ENCODE data around the gene PXK.

The PXK gene

DNA sequence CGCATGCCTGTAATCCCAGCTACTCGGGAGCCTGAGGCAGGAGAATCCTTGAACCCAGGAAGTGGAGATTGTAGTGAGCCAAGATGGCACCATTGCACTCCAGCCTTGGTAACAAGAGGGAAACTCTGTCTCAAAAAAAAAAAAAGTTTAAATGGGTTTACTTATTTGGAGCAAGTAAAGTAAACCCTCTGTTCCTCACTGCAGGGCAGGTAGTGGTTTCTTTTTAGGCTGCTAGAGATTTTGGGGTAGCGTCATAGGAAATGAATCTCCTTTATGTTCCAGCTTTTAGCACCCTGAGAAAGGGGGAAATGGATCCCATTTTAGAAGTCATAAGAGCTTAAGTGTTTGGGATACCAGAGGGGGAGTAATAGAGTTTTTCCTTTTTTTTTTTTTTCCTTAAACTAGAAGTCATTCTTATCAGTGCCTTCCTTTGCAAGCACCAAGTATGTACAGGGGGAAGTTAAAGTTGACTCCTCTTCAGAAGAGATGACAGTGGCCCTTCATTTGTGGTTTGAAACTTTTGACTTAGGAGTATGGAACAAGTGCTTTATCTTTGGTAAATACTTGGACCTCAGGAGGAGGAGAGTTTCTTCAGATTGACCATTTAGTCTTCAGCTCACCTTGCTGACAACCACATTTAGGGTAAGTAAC lies 8.0 kb downstream of the PXK start:
- no peak for DNase-seq
- H3K14ac ChIP-seq (ENCODE audit: low read length in 2 of 2): no peak overlapping the region
- no peak overlapping the region for H2BK15ac ChIP-seq (ENCODE audit: low read depth, poor library complexity, severe bottlenecking)
- H3K4me2 ChIP-seq (ENCODE audit: low read length, poor library complexity, severe bottlenecking): no peak overlapping the region
- no peaks in the 10 kb centered on the region for H3K9me3 ChIP-seq (ENCODE audit: control insufficient read depth, low read length)
- no peak overlapping the region for H3K4ac ChIP-seq (ENCODE audit: low read depth in 1 of 2, low read length in 2 of 2)
- H3K36me3 ChIP-seq (ENCODE audit: control insufficient read depth in 1 of 2, insufficient read depth in 2 of 2, low read depth in 1 of 2, low read length in 2 of 2): peaks cover 0 to 4% of the 10 kb centered on the region in 2 experiments
- H3K79me1 ChIP-seq (replicated peaks; ENCODE audit: low read length, poor library complexity, severe bottlenecking): peaks cover 1% of the 10 kb centered on the region
- H3K23ac ChIP-seq (ENCODE audit: low read length in 2 of 2): no peak overlapping the region
- no peak overlapping the region for H4K91ac ChIP-seq (ENCODE audit: low read length)
- H3K18ac ChIP-seq (ENCODE audit: low read depth in 1 of 2, low read length in 2 of 2): no peak overlapping the region
- no peak overlapping the region for H2BK5ac ChIP-seq (ENCODE audit: low read depth, low read length, poor library complexity, severe bottlenecking)
- H2AFZ ChIP-seq (ENCODE audit: low read depth, low read length): no peak overlapping the region
- H3K9ac ChIP-seq (ENCODE audit: low read length): no peak overlapping the region
- H3K4me3 ChIP-seq (ENCODE audit: insufficient read depth in 1 of 2, low read depth in 1 of 2, low read length in 2 of 2): no peak overlapping the region
- peaks cover 7% of the 10 kb centered on the region for H3K4me1 ChIP-seq (ENCODE audit: control insufficient read depth, insufficient read depth, low read depth, low read length)
- H2BK12ac ChIP-seq (ENCODE audit: low read length in 2 of 2): no peak overlapping the region
- no peak overlapping the region for H2BK120ac ChIP-seq (ENCODE audit: low read depth, low read length)
- no peaks in the 10 kb centered on the region for H3K27me3 ChIP-seq (ENCODE audit: control insufficient read depth in 1 of 2, insufficient read depth in 1 of 2, low read length in 2 of 2)
- WGBS: 97% methylated on average over 3 of the region's 3 CpGs
- H3K27ac ChIP-seq (ENCODE audit: low read length, poor library complexity, severe bottlenecking): no peak overlapping the region
- no peak overlapping the region for H4K8ac ChIP-seq (ENCODE audit: low read length)
- H2AK5ac ChIP-seq (ENCODE audit: low read length, severe bottlenecking): no peak overlapping the region

DNA sequence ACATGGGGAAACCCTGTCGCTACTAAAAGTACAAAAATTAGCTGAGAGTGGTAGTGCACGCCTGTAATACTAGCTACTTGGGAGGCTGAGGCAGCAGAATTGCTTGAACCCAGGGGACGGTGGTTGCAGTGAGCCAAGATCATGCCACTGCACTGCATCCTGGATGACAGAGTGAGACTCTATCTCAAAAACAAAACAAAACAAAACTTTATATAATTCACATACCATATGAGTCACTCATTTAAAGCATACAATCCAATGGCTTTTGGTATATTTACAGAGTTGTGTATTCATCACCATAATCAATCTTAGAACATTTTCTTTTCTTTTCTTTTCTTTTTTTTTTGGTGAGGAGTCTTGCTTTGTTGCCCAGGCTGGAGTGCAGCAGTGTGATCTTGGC lies 8.7 kb downstream of the PXK start:
- peaks cover 0 to 4% of the 10 kb centered on the region in 2 experiments for H3K36me3 ChIP-seq (ENCODE audit: control insufficient read depth in 1 of 2, insufficient read depth in 2 of 2, low read depth in 1 of 2, low read length in 2 of 2)

DNA sequence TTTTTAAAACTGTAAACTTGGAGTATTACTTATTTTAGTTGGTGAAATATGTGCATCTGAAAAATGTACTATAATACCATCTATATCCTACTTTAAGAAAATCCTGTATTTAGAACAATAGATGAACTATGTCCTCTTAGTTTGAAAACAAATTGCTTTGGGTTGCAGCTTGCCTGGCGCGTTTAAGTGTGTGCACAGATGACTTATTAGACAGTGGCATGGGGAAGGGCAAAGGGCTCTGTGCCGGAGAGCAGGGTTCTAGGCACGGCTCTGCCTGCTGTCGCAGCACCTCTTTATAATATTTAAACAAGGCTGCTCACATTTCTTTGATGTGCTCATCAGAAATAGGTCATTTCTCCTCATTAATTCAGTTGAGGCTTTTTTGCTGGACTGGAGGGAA lies 10.0 kb downstream of the PXK start:
- no peak overlapping the region for H3K4ac ChIP-seq (ENCODE audit: low read depth in 1 of 2, low read length in 2 of 2)
- no peak overlapping the region for H2AK5ac ChIP-seq (ENCODE audit: low read length, severe bottlenecking)
- no peak overlapping the region for H2BK5ac ChIP-seq (ENCODE audit: low read depth, low read length, poor library complexity, severe bottlenecking)
- no peak overlapping the region for H3K14ac ChIP-seq (ENCODE audit: low read length in 2 of 2)
- no peak overlapping the region for H2AFZ ChIP-seq (ENCODE audit: low read depth, low read length)
- no peak overlapping the region for H3K27ac ChIP-seq (ENCODE audit: low read length, poor library complexity, severe bottlenecking)
- H3K18ac ChIP-seq (ENCODE audit: low read depth in 1 of 2, low read length in 2 of 2): no peak overlapping the region
- H2BK15ac ChIP-seq (ENCODE audit: low read depth, poor library complexity, severe bottlenecking): no peak overlapping the region
- peaks cover 7% of the 10 kb centered on the region for H3K4me1 ChIP-seq (ENCODE audit: control insufficient read depth, insufficient read depth, low read depth, low read length)
- no peak overlapping the region for H4K8ac ChIP-seq (ENCODE audit: low read length)
- no peak overlapping the region for H4K91ac ChIP-seq (ENCODE audit: low read length)
- H3K36me3 ChIP-seq (ENCODE audit: control insufficient read depth in 1 of 2, insufficient read depth in 2 of 2, low read depth in 1 of 2, low read length in 2 of 2): peaks cover 0 to 4% of the 10 kb centered on the region in 2 experiments
- H3K9me3 ChIP-seq (ENCODE audit: control insufficient read depth, low read length): no peaks in the 10 kb centered on the region
- no peak overlapping the region for H3K4me2 ChIP-seq (ENCODE audit: low read length, poor library complexity, severe bottlenecking)
- no peak overlapping the region for H2BK120ac ChIP-seq (ENCODE audit: low read depth, low read length)
- no peak overlapping the region for H3K9ac ChIP-seq (ENCODE audit: low read length)
- H3K27me3 ChIP-seq (ENCODE audit: control insufficient read depth in 1 of 2, insufficient read depth in 1 of 2, low read length in 2 of 2): no peaks in the 10 kb centered on the region
- peaks cover 1% of the 10 kb centered on the region for H3K79me1 ChIP-seq (replicated peaks; ENCODE audit: low read length, poor library complexity, severe bottlenecking)
- 91% methylated on average over 5 of the region's 5 CpGs for WGBS
- H3K23ac ChIP-seq (ENCODE audit: low read length in 2 of 2): no peak overlapping the region
- no peak overlapping the region for H3K4me3 ChIP-seq (ENCODE audit: insufficient read depth in 1 of 2, low read depth in 1 of 2, low read length in 2 of 2)
- no peak overlapping the region for H2BK12ac ChIP-seq (ENCODE audit: low read length in 2 of 2)
- DNase-seq: no peak

More for the DNA sequence above, 8.7 kb downstream of the PXK start:
- DNase-seq: no peak
- H2BK120ac ChIP-seq (ENCODE audit: low read depth, low read length): no peak overlapping the region
- H2AFZ ChIP-seq (ENCODE audit: low read depth, low read length): no peak overlapping the region
- peaks cover 1% of the 10 kb centered on the region for H3K79me1 ChIP-seq (replicated peaks; ENCODE audit: low read length, poor library complexity, severe bottlenecking)
- H3K23ac ChIP-seq (ENCODE audit: low read length in 2 of 2): no peak overlapping the region
- H4K91ac ChIP-seq (ENCODE audit: low read length): no peak overlapping the region
- no peak overlapping the region for H4K8ac ChIP-seq (ENCODE audit: low read length)
- H3K27ac ChIP-seq (ENCODE audit: low read length, poor library complexity, severe bottlenecking): no peak overlapping the region
- H3K4ac ChIP-seq (ENCODE audit: low read depth in 1 of 2, low read length in 2 of 2): no peak overlapping the region
- H3K14ac ChIP-seq (ENCODE audit: low read length in 2 of 2): no peak overlapping the region
- no peak overlapping the region for H3K9ac ChIP-seq (ENCODE audit: low read length)
- H3K4me3 ChIP-seq (ENCODE audit: insufficient read depth in 1 of 2, low read depth in 1 of 2, low read length in 2 of 2): no peak overlapping the region
- no peak overlapping the region for H2AK5ac ChIP-seq (ENCODE audit: low read length, severe bottlenecking)
- 87% methylated on average over 3 of the region's 3 CpGs for WGBS
- H3K27me3 ChIP-seq (ENCODE audit: control insufficient read depth in 1 of 2, insufficient read depth in 1 of 2, low read length in 2 of 2): no peaks in the 10 kb centered on the region
- H3K9me3 ChIP-seq (ENCODE audit: control insufficient read depth, low read length): no peaks in the 10 kb centered on the region
- H3K18ac ChIP-seq (ENCODE audit: low read depth in 1 of 2, low read length in 2 of 2): no peak overlapping the region
- no peak overlapping the region for H2BK5ac ChIP-seq (ENCODE audit: low read depth, low read length, poor library complexity, severe bottlenecking)
- no peak overlapping the region for H3K4me2 ChIP-seq (ENCODE audit: low read length, poor library complexity, severe bottlenecking)
- H3K4me1 ChIP-seq (ENCODE audit: control insufficient read depth, insufficient read depth, low read depth, low read length): peaks cover 7% of the 10 kb centered on the region
- no peak overlapping the region for H2BK15ac ChIP-seq (ENCODE audit: low read depth, poor library complexity, severe bottlenecking)
- no peak overlapping the region for H2BK12ac ChIP-seq (ENCODE audit: low read length in 2 of 2)

DNA sequence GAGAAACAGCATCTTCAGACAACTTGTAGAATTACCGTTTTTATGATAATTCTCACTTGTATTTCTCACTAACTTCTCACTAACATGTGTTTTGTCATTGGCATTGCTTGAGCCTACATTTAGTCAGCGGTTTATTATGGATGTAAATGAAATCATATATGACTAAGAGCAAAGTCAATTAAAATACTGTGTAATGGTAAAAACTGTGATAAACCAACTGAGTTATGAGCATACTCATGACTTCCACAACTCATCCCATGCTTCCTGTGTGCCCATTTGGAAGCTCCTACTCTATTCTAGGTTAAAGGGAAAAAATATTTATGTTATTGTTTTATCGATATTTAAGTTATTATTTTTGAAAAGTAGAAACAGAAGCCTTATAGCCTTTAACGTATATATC lies 12.8 kb downstream of the PXK start:
- Histone ChIP-seq H3K4ac (ENCODE audit: low read depth in 1 of 2, low read length in 2 of 2) (no peak overlapping the region), H3K4me1 (ENCODE audit: control insufficient read depth, insufficient read depth, low read depth, low read length) (peaks cover 7% of the 10 kb centered on the region), H4K91ac (ENCODE audit: low read length) (no peak overlapping the region), H3K36me3 (ENCODE audit: control insufficient read depth in 1 of 2, insufficient read depth in 2 of 2, low read depth in 1 of 2, low read length in 2 of 2) (peaks cover 0 to 4% of the 10 kb centered on the region in 2 experiments), H3K18ac (ENCODE audit: low read depth in 1 of 2, low read length in 2 of 2) (no peak overlapping the region), H3K9ac (ENCODE audit: low read length) (no peak overlapping the region), H2AK5ac (ENCODE audit: low read length, severe bottlenecking) (no peak overlapping the region), H3K79me1 (replicated peaks; ENCODE audit: low read length, poor library complexity, severe bottlenecking) (peaks cover under 1% of the 10 kb centered on the region), H3K9me3 (ENCODE audit: control insufficient read depth, low read length) (no peaks in the 10 kb centered on the region), H3K23ac (ENCODE audit: low read length in 2 of 2) (no peak overlapping the region), H4K8ac (ENCODE audit: low read length) (no peak overlapping the region), H2BK5ac (ENCODE audit: low read depth, low read length, poor library complexity, severe bottlenecking) (no peak overlapping the region), H2BK120ac (ENCODE audit: low read depth, low read length) (no peak overlapping the region), H3K27ac (ENCODE audit: low read length, poor library complexity, severe bottlenecking) (no peak overlapping the region), H3K14ac (ENCODE audit: low read length in 2 of 2) (no peak overlapping the region), H2AFZ (ENCODE audit: low read depth, low read length) (no peak overlapping the region), H3K27me3 (ENCODE audit: control insufficient read depth in 1 of 2, insufficient read depth in 1 of 2, low read length in 2 of 2) (no peaks in the 10 kb centered on the region), H3K4me3 (ENCODE audit: insufficient read depth in 1 of 2, low read depth in 1 of 2, low read length in 2 of 2) (no peak overlapping the region), H2BK15ac (ENCODE audit: low read depth, poor library complexity, severe bottlenecking) (no peak overlapping the region), H2BK12ac (ENCODE audit: low read length in 2 of 2) (no peak overlapping the region), H3K4me2 (ENCODE audit: low read length, poor library complexity, severe bottlenecking) (no peak overlapping the region)
- WGBS: no CpG with 5 or more reads among the region's 4 CpGs
- DNase-seq: no peak

Measured in mesenchymal stem cell (in vitro differentiated cells and primary cell).